Activated CD4-positive, alpha-beta T cell treated with anti-CD3 and anti-CD28 coated beads, Interleukin-2, amount 10 ng/mL, durations not matched to agents 7 days and 5 days (primary cell): ENCODE data around the gene PRKAG2. TPM values are rescaled to one million over a fixed set of nuclear protein-coding genes. Genes with fewer than 3 reads are reported as not detected.
"Not testable (repeated sequence)": the region's sequence is repeated elsewhere in the genome, so short reads cannot be mapped to it uniquely, and the experiment has no call there.

Experiments used
- CTCF ChIA-PET: fragments of 350-600 bp; sonication (Branson Sonifier 250); formaldehyde crosslinking; loops from one replicate; lab custom pipeline; 2021; ENCODE audit warnings: antibody characterized with exemption; lab: Charles Lee
- POLR2A ChIA-PET: fragments of 350-600 bp; sonication (Branson Sonifier 250); formaldehyde crosslinking; loops from one replicate; lab custom pipeline; 2021; ENCODE audit warnings: antibody characterized with exemption; lab: Charles Lee
- DNase-seq: peaks from one replicate; pipeline ENCODE4 v3.0.0-alpha.2; 2020
- H3K27ac Mint-ChIP-seq: one replicate; pipeline ENCODE4 v1.8.0; 2021; ENCODE audit warnings: mild to moderate bottlenecking, moderate library complexity, mixed read lengths
- H3K27me3 Mint-ChIP-seq: one replicate; pipeline ENCODE4 v1.8.0; 2021; ENCODE audit warnings: mixed read lengths
- H3K36me3 Mint-ChIP-seq: one replicate; pipeline ENCODE4 v1.8.0; 2021; ENCODE audit warnings: low read depth, mixed read lengths
- H3K4me1 Mint-ChIP-seq: one replicate; pipeline ENCODE4 v1.8.0; 2021; ENCODE audit warnings: mixed read lengths
- H3K4me3 Mint-ChIP-seq: one replicate; pipeline ENCODE4 v1.8.0; 2021; ENCODE audit warnings: mild to moderate bottlenecking, moderate library complexity, mixed read lengths
- H3K9me3 Mint-ChIP-seq: one replicate; pipeline ENCODE4 v1.8.0; 2021; ENCODE audit warnings: mixed read lengths
- total RNA-seq, 2 experiments: library from RNA; stranded (reverse); gene quantifications; one replicate each; pipeline ENCODE4 v1.2.3, GENCODE V29; 2021

Gene PRKAG2
- total RNA-seq, 2 experiments from 2014 or later, result 27.5 to 32.3 TPM

GRCh38 chr7:151800391-151800790 is 76.5 kb downstream of the PRKAG2 start:
- POLR2A ChIA-PET, result no interaction called here
- CTCF ChIA-PET, result interaction anchor here (0.6 to 1.2 kb wide), 2 partner anchors 13 to 18 kb away, joined by 4 read pairs; no protein-coding TSS in a partner anchor
- Mint-ChIP-seq H3K27ac (no peak overlapping the region), H3K4me1 (peaks cover 2% of the 10 kb centered on the region), H3K9me3 (no peaks in the 10 kb centered on the region), H3K36me3 (no peaks in the 10 kb centered on the region), H3K27me3 (no peaks in the 10 kb centered on the region), H3K4me3 (no peak overlapping the region)
- DNase-seq, result no peak

DNA sequence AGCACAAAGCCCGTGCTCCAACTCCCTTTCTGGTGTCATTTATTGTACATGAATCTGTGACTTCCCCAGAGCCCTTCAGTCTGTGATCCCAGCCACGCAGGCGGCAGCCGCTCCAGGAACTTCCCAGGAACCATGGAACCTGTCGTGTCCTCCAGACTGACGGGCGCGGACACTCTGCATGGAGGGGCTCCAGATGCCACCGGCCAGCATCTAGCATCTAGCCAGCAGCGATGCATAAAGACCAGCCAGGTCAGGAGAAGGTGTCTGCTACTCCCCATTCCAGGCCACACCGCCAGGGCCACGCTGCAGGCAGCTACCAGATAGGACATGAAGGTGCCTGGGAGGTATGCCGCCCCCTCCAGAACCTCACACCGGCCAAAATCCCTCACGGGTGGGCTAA is 77.4 kb downstream of the PRKAG2 start:
- ChIA-PET POLR2A (no interaction called here), CTCF (interaction anchor here (0.8 to 0.9 kb wide), 2 partner anchors 16 to 167 kb away, joined by 3 read pairs; no protein-coding TSS in a partner anchor)
- DNase-seq, result no peak
- no peaks in the 10 kb centered on the region for H3K27me3 Mint-ChIP-seq
- no peaks in the 10 kb centered on the region for H3K9me3 Mint-ChIP-seq
- no peak overlapping the region for H3K4me3 Mint-ChIP-seq
- H3K36me3 Mint-ChIP-seq, result no peaks in the 10 kb centered on the region
- no peak overlapping the region for H3K27ac Mint-ChIP-seq
- peaks cover 7% of the 10 kb centered on the region for H3K4me1 Mint-ChIP-seq

DNA sequence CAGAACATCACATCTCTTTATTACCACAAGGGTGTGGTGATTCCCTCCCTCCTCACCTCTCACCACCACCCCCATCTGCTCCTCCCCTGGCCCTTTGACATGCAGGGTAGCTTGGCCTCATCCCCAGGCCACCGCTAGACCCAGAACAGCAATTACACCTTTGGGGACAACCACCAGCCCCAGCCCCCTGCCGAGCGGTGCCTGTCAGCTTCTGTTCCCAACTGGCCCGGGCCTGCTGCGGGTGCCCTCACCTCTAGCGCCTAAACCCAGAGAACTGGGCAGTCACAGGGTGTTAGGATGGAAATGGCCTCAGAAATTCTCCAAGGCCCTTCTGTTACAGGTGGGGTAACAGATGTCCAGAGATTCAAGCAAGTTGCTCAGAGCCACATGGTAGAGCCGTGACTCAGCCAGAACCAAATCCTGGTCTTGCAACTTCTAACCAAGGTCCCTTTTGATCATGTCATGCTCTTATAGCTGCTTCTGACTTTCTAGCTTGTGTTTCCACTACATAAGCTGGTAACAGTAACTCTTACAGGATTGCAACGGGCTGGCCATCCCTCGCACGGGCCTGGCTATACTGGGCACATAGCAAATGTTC is 78.0 kb downstream of the PRKAG2 start:
- H3K27ac Mint-ChIP-seq, result no peak overlapping the region
- no peaks in the 10 kb centered on the region for H3K27me3 Mint-ChIP-seq
- POLR2A ChIA-PET, result no interaction called here
- no peaks in the 10 kb centered on the region for H3K9me3 Mint-ChIP-seq
- no peaks in the 10 kb centered on the region for H3K36me3 Mint-ChIP-seq
- CTCF ChIA-PET, result interaction anchor here (0.8 to 0.9 kb wide), 2 partner anchors 16 to 166 kb away, joined by 3 read pairs; no protein-coding TSS in a partner anchor
- DNase-seq, result no peak
- H3K4me3 Mint-ChIP-seq, result no peak overlapping the region
- H3K4me1 Mint-ChIP-seq, result peaks cover 7% of the 10 kb centered on the region

DNA sequence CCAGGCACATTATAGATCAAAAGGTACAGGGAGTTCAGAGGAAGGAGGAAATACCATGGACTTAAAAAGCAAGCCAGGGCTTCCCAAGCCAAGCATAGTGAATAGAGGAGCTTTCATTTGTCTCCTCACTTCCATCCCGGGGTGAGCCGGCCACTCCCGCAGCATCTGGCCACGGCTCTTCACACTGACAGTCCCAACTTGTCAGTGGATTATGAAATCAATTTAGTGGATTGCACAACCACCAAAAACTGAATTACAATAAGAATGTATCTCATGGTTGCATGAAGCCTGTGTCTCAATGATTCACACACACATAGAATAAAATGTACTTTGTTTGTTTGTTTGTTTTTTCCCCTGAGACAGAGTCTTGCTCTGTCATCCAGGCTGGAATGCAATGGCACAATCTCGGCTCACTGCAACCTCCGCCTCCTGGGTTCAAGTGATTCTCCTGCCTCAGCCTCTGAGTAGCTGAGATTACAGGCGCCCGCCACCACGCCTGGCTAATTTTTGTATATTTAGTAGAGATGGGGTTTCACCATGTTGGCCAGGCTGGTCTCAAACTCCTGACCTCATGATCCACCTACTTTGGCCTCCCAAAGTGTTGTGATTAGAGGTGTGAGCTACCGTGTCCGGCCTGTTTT is 79.1 kb downstream of the PRKAG2 start:
- H3K27ac Mint-ChIP-seq, CTCF ChIA-PET, H3K27me3 Mint-ChIP-seq, DNase-seq, H3K36me3 Mint-ChIP-seq, H3K4me3 Mint-ChIP-seq, H3K4me1 Mint-ChIP-seq, H3K9me3 Mint-ChIP-seq: not testable (repeated sequence)
- POLR2A ChIA-PET, result interaction anchor here (0.5 kb wide), 1 partner anchor 23 kb away, joined by 3 read pairs; no protein-coding TSS in a partner anchor

DNA sequence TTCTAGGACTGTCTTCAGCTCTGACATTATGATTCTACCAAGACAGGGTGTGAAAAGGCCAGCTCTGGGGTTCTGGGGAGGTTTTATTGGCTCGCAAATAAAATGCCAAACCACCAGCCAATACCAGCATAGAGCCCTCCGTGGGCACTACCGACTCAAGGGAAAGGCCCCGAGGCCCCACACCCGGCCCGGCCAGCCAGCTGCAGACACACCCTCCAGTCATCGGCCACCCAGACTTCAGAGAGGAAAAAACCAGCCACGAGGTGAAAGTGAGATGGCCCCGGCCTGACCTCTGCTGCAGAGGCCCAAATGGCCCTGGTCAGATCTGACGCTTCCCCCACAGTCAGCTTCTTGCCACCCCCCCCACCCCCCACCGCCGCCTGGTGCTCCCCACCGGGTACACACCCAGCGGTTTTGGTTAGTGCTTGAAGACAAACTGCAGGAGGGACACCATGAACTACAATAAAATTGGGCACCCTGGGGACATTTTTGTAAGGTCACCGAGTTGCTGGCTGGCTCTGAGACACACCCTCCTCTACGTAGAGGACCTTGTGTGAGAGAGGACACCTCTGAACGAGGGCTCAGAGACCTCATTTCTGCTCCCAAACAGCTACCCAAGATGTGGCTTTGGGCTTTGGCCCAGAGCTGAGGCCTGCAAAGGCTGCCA is 79.9 kb downstream of the PRKAG2 start:
- ChIA-PET POLR2A (no interaction called here), CTCF (interaction anchor here (0.9 to 1.1 kb wide), 3 partner anchors 9 to 17 kb away, joined by 4 to 5 read pairs (median 4); no protein-coding TSS in a partner anchor)
- no peaks in the 10 kb centered on the region for H3K27me3 Mint-ChIP-seq
- H3K27ac Mint-ChIP-seq, result no peak overlapping the region
- H3K36me3 Mint-ChIP-seq, result no peaks in the 10 kb centered on the region
- H3K4me1 Mint-ChIP-seq, result peaks cover 7% of the 10 kb centered on the region
- H3K4me3 Mint-ChIP-seq, result no peak overlapping the region
- no peak for DNase-seq
- H3K9me3 Mint-ChIP-seq, result no peaks in the 10 kb centered on the region

DNA sequence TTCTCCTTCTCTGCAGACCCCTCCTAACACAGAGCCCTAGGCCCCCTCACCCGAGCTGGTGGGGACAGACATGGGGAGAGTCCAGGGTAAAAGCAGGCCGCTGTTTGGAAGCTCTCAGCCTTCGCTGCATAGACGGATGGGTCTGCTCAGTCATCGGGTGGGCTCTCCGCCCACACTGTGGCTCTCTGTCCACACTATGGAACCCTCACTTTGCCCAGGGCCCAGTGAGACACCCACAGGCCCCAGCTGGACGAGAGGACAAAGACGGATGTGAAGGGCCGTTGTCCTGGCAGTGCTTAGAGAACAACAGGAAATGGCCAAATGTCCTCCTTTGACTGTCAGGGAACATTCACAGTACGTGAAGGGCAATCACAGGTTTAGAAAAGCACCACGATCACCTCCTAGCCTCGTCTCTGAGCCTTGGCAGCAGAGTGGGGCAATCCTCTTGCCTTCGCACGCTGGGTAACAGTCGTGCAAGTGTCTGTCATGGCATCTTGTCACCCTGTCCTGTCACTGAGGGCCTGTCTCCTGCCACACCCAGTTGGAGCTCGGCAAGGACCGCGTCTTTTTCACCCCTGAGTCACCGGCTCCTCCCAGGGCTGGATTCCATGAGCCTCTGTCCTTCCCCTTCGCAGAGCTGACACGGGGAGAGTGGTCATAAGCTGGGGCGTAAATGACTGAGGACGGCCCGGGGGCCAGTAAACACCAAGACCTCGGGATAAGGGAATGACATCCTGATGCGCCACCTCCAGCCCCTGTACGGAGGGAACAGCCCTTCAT is 80.6 kb downstream of the PRKAG2 start:
- POLR2A ChIA-PET, result no interaction called here
- no peaks in the 10 kb centered on the region for H3K27me3 Mint-ChIP-seq
- H3K36me3 Mint-ChIP-seq, result no peaks in the 10 kb centered on the region
- H3K9me3 Mint-ChIP-seq, result no peaks in the 10 kb centered on the region
- H3K4me1 Mint-ChIP-seq, result peaks cover 7% of the 10 kb centered on the region
- no peak for DNase-seq
- no peak overlapping the region for H3K4me3 Mint-ChIP-seq
- CTCF ChIA-PET, result interaction anchor here (0.9 to 1.1 kb wide), 3 partner anchors 10 to 17 kb away, joined by 4 to 5 read pairs (median 4); no protein-coding TSS in a partner anchor
- H3K27ac Mint-ChIP-seq, result no peak overlapping the region

DNA sequence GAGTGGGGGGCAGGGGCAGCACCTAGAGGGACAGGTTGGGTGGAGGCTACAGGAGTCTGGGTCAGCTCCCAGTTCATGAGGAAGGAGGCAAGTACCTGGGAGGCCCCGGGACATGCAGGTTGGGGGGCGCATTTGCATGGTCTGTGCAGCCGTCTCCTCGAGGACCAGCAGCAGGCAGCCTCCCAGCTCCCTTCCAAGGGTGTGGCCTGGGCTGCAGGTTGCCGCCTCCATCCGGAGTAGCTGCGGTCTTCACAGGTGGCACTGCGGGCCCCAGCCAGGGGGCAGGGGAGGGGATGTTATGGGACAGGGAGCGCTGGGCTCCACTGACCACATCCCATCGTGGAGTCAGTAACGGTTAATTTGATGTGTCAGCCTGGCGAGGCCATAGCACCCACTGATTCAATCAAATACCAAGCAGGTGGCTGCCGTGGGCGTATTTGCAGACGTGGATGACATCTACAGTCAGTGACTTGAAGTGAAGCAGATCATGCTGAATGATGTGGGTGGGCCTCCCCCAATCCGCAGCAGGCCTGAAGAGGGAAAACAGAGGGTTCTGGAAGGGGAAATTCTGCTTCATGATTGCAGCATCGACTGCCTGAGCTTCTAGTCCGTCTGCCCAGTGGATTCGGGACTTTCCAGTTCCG is 81.6 kb downstream of the PRKAG2 start:
- Mint-ChIP-seq H3K4me3 (no peak overlapping the region), H3K27ac (peak overlapping the region; percentile 54), H3K36me3 (no peaks in the 10 kb centered on the region), H3K27me3 (no peaks in the 10 kb centered on the region), H3K4me1 (peaks cover 7% of the 10 kb centered on the region), H3K9me3 (no peaks in the 10 kb centered on the region)
- POLR2A ChIA-PET, result no interaction called here
- CTCF ChIA-PET, result no interaction called here
- peak; percentile 19 for DNase-seq

DNA sequence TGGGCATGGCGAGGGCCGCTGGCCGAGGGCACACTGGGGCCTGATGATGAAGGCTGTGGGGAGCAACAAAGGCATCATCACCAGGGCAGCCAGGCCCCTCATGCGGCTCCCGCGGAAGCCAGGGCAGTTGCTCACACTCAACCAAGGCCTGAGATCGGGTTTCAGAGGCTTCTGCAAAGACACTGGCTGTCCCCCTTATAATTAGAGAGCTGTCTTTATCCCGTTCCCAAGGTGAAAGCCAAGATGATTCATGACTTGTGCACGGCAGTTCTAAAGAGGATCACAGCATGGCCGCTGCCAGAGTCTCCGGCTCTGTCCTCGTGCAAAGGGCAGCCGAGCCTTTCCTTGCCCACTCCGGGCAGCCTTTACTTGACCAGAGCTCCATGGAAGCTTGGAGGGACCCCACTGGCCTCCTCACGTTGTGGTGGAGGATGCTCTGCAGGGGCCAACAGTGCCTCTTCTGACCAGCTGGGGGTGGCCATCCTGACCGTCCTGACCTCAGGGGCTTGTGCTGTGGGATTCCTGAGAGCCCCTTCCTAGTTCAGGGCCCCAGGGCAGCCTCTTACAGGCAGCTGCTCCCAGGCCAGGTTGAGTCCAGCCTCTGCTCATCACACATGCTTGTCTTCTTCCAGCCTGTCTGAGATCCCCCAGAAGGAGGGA is 82.3 kb downstream of the PRKAG2 start:
- DNase-seq, result no peak
- peaks cover 7% of the 10 kb centered on the region for H3K4me1 Mint-ChIP-seq
- ChIA-PET POLR2A (no interaction called here), CTCF (interaction anchor here (1.1 kb wide), 1 partner anchor 12 kb away, joined by 5 read pairs; no protein-coding TSS in a partner anchor)
- H3K36me3 Mint-ChIP-seq, result no peaks in the 10 kb centered on the region
- H3K27ac Mint-ChIP-seq, result no peak overlapping the region
- no peaks in the 10 kb centered on the region for H3K27me3 Mint-ChIP-seq
- no peak overlapping the region for H3K4me3 Mint-ChIP-seq
- H3K9me3 Mint-ChIP-seq, result no peaks in the 10 kb centered on the region

GRCh38 chr7:151793991-151794507 is 82.9 kb downstream of the PRKAG2 start:
- no peaks in the 10 kb centered on the region for H3K9me3 Mint-ChIP-seq
- ChIA-PET POLR2A (no interaction called here), CTCF (interaction anchor here (1.1 kb wide), 1 partner anchor 11 kb away, joined by 5 read pairs; no protein-coding TSS in a partner anchor)
- no peak for DNase-seq
- no peak overlapping the region for H3K27ac Mint-ChIP-seq
- no peaks in the 10 kb centered on the region for H3K27me3 Mint-ChIP-seq
- no peak overlapping the region for H3K4me3 Mint-ChIP-seq
- no peaks in the 10 kb centered on the region for H3K36me3 Mint-ChIP-seq
- H3K4me1 Mint-ChIP-seq, result peaks cover 7% of the 10 kb centered on the region

DNA sequence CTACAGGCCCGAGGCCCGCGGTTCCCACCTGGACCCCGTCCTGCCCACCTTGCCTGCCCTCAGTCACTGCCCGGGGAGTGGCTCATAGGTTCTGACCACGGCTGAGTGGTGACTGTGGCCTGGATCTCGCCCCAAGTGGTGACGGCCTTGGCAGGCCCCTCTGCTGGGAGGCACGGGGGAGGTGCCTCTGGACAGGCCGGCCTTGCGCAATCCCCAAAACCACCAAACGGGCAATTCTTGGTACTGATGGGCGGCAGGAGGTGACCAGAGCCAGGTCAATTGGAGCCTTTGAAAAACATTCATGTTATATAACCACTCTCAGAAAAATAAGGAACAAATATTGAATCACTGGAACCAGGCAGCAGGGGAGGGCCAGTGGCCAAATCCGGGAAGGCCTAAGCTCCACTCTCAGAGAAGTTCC is 83.4 kb downstream of the PRKAG2 start:
- H3K4me1 Mint-ChIP-seq, result peaks cover 8% of the 10 kb centered on the region
- H3K9me3 Mint-ChIP-seq, result no peaks in the 10 kb centered on the region
- no peak overlapping the region for H3K27ac Mint-ChIP-seq
- H3K4me3 Mint-ChIP-seq, result no peak overlapping the region
- ChIA-PET POLR2A (no interaction called here), CTCF (interaction anchor here (1.8 to 3.2 kb wide), 2 partner anchors 11 to 35 kb away, joined by 3 to 20 read pairs; no protein-coding TSS in a partner anchor)
- H3K27me3 Mint-ChIP-seq, result no peaks in the 10 kb centered on the region
- no peak for DNase-seq
- H3K36me3 Mint-ChIP-seq, result no peaks in the 10 kb centered on the region

DNA sequence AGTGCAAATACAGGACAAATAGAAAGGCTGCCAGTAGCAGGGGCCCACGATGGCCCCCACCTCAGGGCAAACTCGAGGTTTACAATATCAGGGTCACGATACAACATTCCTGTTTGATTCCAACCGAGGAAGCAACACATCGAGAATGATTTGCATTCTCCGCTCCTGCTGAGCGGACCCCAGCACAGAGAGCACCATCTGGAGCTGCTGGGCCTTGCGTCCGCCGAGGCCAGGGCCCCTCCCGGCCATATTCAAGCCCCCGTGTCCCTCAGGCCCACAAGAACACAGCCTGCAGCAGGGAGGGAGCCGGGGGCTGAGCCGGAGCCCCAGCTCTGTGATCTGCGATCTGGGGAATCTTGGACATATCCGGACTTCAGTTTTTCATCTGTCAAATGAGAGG is 84.3 kb downstream of the PRKAG2 start:
- no peaks in the 10 kb centered on the region for H3K36me3 Mint-ChIP-seq
- DNase-seq, result no peak
- H3K4me1 Mint-ChIP-seq, result peaks cover 17% of the 10 kb centered on the region
- no peaks in the 10 kb centered on the region for H3K27me3 Mint-ChIP-seq
- H3K9me3 Mint-ChIP-seq, result no peaks in the 10 kb centered on the region
- POLR2A ChIA-PET, result no interaction called here
- no peak overlapping the region for H3K4me3 Mint-ChIP-seq
- H3K27ac Mint-ChIP-seq, result no peak overlapping the region
- CTCF ChIA-PET, result interaction anchor here (1.1 to 3.2 kb wide), 3 partner anchors 10 to 34 kb away, joined by 3 to 20 read pairs (median 3); no protein-coding TSS in a partner anchor
